Right hindlimb (tissue), 1 donor: Measurements from ENCODE around the gene UBE2N.
A peak's percentile ranks its signal among the peaks of the same experiment; 100 is the strongest.

Experiments
- DNase-seq: peaks from one replicate; pipeline ENCODE4 v3.0.0-alpha.2; 2018

UBE2N gene

GRCh38 chr12:93379326-93379980 lies 62.3 kb downstream of the UBE2N start:
- no peak for DNase-seq

GRCh38 chr12:93378998-93379325 lies 62.8 kb downstream of the UBE2N start:
- DNase-seq, result peak; percentile 52

GRCh38 chr12:93378196-93378997 lies 63.4 kb downstream of the UBE2N start:
- DNase-seq, result peak; percentile 62

GRCh38 chr12:93377252-93378195 lies 64.2 kb downstream of the UBE2N start, which contains the start of gene NUDT4:
TSS of gene NUDT4 (plus strand) at chr12:93377925. CDS start at chr12:93378323, 398 bp downstream.
- peak; percentile 98 for DNase-seq

- peak; percentile 34 for DNase-seq
Measured at GRCh38 chr12:93376436-93377251, 65.1 kb downstream of the UBE2N start.

GRCh38 chr12:93375906-93376305 lies 65.8 kb downstream of the UBE2N start:
- DNase-seq, result no peak

- no peak for DNase-seq
Measured at GRCh38 chr12:93373961-93374656, 67.6 kb downstream of the UBE2N start.

GRCh38 chr12:93370947-93371346 lies 70.8 kb downstream of the UBE2N start:
- DNase-seq, result no peak

- DNase-seq, result no peak
Measured at GRCh38 chr12:93369505-93369904, 72.2 kb downstream of the UBE2N start.

GRCh38 chr12:93368766-93369165 lies 73.0 kb downstream of the UBE2N start:
- DNase-seq, result no peak

GRCh38 chr12:93366422-93366821 lies 75.3 kb downstream of the UBE2N start:
- no peak for DNase-seq

GRCh38 chr12:93365616-93366405 lies 75.9 kb downstream of the UBE2N start:
- no peak for DNase-seq

GRCh38 chr12:93363841-93364297 lies 77.9 kb downstream of the UBE2N start:
- no peak for DNase-seq

GRCh38 chr12:93361151-93361919 lies 80.4 kb downstream of the UBE2N start:
- peak; percentile 51 for DNase-seq

- DNase-seq, result no peak
Measured at GRCh38 chr12:93360688-93361087, 81.1 kb downstream of the UBE2N start.

GRCh38 chr12:93358821-93359220 lies 82.9 kb downstream of the UBE2N start:
- DNase-seq, result no peak

GRCh38 chr12:93358058-93358457 lies 83.7 kb downstream of the UBE2N start:
- DNase-seq, result no peak

GRCh38 chr12:93356214-93356613 lies 85.5 kb downstream of the UBE2N start:
- DNase-seq, result no peak
